Hippocampal formation (tissue), 2 donors: ENCODE results near the gene SGTA.
"Not testable (repeated sequence)": the region's sequence is repeated elsewhere in the genome, so short reads cannot be mapped to it uniquely, and the experiment has no call there.

Experiments used
- DNase-seq, 2 donors: peaks; one replicate each; lab custom pipeline; 2025; lab: John Stamatoyannopoulos, UW

Gene SGTA

GRCh38 chr19:2726904-2727639 is 56.0 kb downstream of the SGTA start:
- DNase-seq: no peak

GRCh38 chr19:2726160-2726855 is 56.8 kb downstream of the SGTA start:
- DNase-seq: no peak

DNA sequence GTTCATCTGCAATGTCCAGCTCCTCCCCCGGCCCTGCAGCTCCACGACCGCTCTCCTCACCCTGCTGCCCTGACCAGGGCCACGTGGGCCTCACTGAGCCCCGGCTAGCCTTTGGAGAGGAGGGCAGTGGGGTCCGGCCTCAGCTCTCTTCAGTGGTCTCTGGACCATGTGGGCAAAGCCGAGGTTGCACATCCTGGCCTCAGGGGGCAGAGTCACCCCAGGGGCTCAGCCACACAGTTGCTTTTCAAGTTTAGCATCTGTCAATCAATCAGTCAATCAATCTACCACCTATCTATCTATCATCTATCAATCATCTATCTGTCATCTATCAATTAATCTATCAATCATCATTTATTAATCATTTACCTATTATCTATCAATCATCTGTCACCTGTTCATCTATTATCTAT is 58.9 kb downstream of the SGTA start:
- no peak for DNase-seq

DNA sequence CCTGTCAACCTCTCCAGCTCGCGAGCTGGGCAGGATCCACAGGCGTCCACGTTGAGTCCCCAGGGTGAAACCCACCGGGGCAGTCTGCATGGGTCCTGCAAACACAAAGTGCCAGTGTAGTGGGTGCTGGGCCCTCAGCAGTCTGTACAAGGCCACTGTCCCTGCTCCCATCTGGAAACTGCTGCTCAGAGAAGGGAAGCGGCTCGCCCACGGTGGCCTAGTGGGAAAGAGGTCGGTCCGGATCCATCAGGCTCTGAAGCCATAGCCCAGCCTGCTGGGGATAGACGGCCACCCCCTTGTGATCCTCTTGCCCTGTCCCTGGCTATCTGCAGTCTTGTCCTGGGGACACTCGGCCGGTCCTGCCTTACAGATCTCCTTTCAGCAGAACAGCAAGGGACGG is 59.3 kb downstream of the SGTA start:
- DNase-seq: no peak

- no peak for DNase-seq
Observed at GRCh38 chr19:2723345-2723715, 59.7 kb downstream of the SGTA start.

DNA sequence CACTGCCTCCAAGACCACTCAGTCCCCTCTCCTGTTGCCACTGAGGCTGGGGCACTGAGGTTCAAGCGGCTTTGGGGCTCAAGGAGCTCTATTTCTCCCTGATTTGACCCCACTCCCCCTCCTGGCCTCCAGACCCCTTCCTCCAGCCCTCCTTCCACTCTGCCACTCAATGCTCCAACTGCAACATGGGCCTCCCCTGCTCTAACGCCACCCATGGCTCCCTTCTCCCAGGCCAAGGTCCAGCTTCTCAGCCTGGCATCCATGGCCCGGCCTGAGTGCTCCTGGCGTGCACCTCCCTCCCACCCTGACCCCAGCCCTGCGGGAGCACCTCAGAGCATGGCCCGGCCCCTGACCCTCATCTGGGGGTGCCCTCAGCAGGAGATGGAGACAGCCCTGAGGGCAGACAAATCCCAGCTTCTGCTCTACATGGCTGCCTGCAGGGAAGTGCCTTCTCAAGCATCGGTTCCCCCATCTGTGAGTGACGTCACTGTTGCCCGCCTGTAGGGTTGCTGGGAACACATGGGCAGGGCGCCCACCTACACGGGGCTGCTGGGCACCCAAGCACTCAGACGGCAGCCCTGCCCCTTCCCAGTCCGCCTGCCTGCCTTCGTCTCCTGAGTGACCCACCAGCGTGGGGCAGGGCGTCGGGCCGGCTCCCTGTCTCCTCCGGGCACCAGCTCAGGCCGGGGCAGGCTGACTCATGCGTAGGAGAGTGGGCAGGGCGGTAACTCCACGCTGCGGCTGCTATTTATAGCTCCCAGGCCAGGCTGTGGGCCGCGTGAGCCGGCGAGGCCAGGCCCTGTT is 60.3 kb downstream of the SGTA start:
- no peak for DNase-seq

DNA sequence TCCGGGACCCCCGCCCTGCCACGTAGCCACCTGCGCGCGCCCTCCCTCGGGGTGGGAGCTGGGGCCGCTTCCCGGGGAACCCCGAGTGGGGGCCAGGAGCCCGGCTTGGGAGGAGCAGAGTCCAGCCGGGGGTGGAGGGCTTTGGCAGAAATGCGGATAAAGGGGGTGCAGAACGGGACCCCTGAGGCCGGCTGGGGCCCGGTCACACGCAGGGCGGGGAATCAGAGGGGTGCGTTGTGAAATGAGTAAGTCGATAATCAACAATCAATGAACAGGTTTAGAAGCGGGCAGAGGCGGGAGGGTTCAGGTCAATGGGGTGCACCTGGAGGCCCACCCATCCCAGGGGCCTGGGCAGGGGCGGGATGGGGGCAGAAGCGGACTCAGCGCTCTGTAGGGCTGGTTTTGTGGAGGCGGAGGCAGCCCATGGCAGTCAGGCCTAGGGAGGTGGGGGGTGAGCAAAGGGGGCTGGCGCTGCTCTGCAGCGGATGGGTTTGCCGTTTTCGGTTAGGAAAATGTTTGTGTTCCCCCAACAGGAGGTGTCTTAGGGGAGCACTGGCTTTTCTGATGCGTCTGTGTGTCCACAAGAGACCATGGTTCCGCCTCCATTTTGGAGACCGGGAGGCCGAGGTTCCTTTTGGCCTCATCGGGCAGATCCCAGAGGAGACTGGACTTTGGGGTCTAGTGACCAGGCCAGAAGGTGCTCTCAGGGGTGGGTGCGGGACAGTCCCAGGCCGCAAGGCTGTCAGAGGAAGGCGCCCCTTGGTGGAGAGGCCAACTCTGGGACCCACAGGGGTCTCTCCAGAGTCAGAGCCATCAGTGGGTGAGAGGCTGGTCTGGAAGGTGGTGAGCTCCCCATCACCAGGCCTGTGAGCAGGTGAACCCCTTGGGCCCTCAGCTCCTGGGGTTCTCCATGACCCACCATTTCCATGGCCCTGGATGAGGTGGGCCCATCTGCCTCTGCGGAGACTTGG is 61.2 kb downstream of the SGTA start:
- no peak for DNase-seq

- no peak for DNase-seq
Observed at GRCh38 chr19:2720777-2721569, 62.1 kb downstream of the SGTA start, which contains the start of gene DIRAS1. Gene DIRAS1, minus strand, starts transcription at chr19:2721372. Its CDS starts 3,566 bp downstream, at chr19:2717806.

- peak in 1 of 2 donors; percentile 28 for DNase-seq
Observed at GRCh38 chr19:2719920-2720776, 62.9 kb downstream of the SGTA start.

DNA sequence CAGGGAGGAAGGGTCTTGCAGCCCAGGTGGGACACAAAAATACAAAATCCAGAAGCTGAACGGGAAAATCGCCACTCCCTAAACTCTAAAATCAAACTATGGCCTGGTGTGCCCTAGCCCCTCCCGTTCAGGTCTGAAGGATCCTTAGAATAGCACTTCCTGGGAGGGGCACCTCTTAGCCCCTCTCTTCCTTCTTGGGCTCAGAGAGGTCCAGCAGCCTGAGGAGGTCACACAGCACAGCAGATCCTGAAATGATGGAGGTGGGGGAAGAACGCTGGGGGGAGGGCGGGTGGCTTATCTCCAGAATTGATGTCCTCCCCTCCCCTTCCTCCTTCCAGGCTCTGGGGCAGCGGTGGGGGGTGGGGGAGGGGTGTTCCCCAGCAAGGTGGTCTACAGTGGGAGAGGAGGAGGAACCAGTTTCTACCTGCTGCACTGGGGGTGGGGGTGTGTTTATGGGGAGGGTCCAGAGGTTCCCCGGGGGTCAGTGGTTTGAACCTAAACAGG is 63.8 kb downstream of the SGTA start:
- no peak for DNase-seq

DNA sequence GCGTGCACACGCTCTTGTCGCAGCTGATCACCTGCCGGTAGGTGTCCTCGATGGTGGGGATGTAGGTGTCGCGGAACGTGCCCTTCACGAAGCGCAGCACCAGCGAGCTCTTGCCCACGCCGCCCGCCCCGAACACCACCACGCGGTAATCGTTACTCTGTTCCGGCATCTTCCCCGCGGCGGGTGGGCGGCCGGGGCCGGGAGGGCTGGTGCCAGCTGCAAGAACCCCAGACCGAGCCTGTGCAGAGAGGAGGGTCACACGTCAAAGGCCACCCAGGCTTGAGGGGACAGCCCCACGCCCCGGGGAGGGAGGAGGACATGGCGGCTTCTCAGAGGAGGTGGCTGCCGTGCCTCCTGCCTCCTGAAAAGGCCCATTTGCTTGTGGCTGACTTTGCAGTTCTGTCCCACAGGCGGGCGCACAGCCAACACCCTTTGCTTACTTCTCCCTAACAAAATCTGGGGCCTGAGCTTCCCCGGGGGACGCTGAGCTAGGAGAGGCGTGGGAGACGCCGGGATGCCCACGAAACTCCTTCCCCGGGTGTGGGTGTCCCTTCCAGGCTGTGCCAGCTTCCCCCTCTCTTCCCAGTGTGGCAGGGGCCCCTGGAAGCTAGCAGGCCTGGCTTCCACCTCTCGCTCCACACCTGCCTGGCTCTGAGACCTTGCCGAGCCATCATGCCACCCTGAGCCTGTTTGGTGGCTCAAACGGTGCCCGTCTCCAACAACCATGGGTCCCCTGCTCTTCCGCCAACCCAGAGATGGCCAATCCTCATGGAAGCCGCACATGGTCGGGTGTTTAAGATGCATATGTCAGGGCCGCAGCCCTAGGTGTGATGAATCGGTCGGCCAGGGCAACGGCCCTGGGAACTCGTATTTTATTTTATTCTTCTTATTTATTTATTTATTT is 65.2 kb downstream of the SGTA start:
- no peak for DNase-seq

- DNase-seq: no peak
Observed at GRCh38 chr19:2716722-2717637, 66.1 kb downstream of the SGTA start.

- no peak for DNase-seq
Observed at GRCh38 chr19:2716275-2716650, 66.8 kb downstream of the SGTA start.

DNA sequence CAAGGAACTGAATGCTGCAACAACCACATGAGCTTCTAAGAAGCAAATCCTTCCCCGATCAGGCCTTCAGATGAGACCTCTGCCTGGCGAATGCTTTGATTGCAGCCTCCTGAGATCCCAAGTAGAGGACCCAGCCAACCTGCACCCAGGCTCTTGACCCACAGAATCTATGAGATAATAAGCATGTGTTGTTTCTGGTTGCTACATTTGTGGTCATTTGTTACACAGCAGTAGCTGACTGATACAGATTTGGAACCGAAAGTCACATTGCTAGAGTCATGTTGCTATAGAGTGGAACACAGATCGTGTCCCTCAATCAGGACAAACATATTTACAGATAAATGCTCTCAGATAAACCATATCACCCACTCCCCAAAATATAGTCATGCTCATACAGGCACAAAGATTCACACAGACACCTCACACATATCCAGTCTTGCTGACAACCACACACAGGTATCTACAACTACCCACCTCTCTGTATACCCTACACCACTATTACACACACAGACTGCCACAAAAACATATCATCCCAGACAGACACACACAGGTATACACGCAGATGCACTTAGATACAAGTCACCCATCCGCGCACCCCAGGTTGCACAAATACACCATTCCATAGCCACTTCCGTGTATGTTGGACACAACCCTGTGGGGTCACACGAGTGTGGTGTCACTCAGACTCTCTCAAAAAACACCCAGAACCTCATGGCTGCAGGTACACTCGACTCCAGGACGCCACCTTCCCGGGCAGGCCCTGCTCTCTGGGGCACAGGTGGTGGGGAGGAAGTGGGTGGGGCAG is 67.4 kb downstream of the SGTA start:
- no peak for DNase-seq

GRCh38 chr19:2714531-2715269 is 68.4 kb downstream of the SGTA start:
- DNase-seq: no peak

- DNase-seq: not testable (repeated sequence)
Observed at GRCh38 chr19:2714102-2714501, 69.0 kb downstream of the SGTA start.
